HG03378 (cell line): ENCODE measurements around the gene NPPB.

ENCODE experiments used
- ATAC-seq: cut with Tn5 transposase; IDR thresholded peaks from one replicate; pipeline ENCODE4 v1.9.1; 2021; ENCODE audit warnings: mild to moderate bottlenecking, moderate library complexity; ENCODE audit not compliant: unreplicated experiment

NPPB gene

DNA sequence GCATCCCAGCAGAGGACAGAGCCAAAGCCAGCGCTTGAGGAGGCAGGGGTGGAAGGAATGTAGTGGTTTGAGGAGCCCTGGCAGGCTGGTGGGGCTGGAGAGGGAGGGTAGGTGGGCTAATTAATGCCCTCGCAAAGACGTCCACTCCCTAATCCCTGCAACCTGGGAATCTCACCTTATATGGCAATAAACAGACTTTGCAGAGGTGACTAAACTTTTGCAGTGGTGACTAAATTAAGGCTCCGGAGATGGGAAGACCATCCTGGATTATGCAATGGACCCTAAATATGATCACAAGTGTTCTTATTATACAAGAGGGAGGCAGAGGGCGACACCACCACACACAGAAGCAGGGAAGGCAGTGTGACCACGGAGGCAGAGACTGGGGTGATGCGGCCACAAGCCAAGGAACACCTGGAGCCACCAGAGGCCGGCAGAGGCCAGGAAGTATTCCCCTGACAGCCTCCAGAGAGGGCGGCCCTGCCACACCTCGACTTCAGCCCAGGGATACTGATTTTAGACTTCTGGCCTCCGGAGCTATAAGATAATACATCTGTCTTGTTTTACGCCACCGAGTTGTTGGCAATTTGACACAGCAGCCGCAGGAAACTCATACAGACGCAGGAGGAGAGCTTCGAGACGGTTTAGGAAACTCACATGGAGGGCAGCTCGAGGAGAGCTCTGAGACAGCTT, 23.1 kb upstream of the NPPB start:
- no peak for ATAC-seq

- ATAC-seq, result no peak
Measured at GRCh38 chr1:11880911-11881748, 22.4 kb upstream of the NPPB start.

DNA sequence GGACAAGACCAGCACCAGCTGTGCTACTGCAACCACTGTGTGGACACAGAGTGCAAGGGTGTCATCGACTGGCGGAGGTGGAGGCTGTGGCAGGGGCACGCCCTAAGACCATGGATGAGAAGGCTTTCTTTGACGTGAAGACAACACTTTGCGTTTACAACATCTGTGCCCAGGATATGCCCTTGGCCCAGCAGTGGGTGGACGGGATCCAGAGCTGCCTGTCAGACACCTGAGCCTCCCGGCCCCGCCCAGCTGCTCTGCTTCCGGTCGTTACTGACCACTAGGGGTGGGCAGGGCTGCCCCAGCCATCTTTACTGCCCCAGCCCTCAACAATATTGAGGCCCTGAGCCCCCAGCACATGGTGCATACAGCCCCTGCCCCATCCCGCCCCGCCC, 21.4 kb upstream of the NPPB start:
- ATAC-seq, result no peak

DNA sequence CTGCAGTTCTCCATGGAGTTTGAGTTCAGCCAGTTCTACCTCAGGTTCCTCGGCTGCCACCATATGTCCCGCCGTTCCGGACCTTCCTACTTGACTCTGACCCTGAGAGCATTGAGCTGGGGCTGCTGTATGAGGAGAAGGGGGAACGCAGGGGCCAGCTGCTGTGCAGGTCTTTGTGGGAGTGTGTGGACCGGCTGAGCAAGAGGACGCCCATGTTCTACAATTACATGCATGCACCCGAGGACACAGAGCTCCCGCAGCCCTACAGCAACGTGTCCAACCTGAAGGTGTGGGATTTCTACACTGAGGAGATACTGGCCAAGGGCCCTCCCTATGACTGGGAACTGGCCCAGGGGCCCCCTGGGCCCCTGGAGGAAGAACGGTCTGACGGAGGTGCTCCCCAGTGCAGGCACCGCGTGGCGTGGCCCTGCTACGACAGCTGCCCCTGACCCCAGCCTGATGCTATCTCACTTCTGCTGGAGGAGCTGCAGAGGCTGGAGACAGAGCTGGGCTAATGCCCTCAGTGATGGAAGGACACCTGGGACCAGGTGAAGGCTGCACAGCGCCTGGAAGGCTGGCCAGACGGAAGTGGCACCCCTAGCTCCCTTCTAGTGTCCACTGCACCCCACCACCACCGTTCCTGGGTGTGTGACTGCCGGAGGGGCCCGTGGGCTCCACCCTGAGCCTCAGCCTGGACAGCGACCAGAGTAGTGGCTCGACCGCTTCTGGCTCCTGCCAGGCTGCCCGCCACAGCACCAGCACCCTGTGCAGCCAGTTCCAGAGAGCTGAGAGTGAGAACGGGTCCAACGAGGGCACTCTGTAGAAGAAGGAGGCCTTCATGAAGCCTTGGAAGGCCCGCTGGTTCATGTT, 20.8 kb upstream of the NPPB start:
- no peak for ATAC-seq

- ATAC-seq, result no peak
Measured at GRCh38 chr1:11878891-11879190, 20.1 kb upstream of the NPPB start.

GRCh38 chr1:11878081-11878890, 19.5 kb upstream of the NPPB start:
- ATAC-seq, result no peak

GRCh38 chr1:11877074-11877473, 18.3 kb upstream of the NPPB start:
- ATAC-seq, result no peak

GRCh38 chr1:11875094-11875493, 16.3 kb upstream of the NPPB start:
- ATAC-seq, result no peak

DNA sequence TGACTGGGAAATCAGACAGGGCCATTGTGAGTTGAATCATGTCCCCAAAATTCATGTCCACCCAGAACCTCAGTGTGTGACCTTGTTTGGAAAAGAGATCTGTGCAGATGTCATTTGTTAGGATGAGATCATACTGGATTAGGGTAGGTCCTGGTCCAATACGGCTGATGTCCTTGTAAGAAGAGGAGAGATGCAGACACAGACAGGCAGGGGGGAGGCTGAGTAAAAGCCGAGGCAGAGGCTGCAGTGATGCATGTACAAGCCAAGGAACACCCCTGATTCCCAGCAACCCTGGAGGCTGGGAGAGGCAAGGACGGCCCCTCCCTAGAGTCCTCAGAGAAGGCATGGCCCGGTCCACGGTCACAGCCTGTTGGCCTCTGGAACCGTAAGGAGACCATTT, 15.9 kb upstream of the NPPB start:
- ATAC-seq, result no peak

DNA sequence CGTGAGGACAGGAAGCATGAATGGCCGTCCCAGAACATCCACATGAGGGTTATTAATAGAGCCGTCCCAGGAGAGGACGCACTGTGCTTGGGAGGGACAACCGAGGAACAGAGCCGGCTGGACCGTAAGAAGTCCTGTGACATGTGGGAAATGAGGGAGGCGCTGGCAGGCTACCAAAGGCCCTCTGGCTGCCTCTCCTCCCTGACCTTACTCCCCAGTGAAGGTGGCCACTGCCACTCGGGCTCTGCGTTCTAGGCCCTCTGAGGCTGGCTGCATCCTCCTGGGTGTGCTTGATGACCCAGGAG, 15.5 kb upstream of the NPPB start:
- ATAC-seq, result no peak

DNA sequence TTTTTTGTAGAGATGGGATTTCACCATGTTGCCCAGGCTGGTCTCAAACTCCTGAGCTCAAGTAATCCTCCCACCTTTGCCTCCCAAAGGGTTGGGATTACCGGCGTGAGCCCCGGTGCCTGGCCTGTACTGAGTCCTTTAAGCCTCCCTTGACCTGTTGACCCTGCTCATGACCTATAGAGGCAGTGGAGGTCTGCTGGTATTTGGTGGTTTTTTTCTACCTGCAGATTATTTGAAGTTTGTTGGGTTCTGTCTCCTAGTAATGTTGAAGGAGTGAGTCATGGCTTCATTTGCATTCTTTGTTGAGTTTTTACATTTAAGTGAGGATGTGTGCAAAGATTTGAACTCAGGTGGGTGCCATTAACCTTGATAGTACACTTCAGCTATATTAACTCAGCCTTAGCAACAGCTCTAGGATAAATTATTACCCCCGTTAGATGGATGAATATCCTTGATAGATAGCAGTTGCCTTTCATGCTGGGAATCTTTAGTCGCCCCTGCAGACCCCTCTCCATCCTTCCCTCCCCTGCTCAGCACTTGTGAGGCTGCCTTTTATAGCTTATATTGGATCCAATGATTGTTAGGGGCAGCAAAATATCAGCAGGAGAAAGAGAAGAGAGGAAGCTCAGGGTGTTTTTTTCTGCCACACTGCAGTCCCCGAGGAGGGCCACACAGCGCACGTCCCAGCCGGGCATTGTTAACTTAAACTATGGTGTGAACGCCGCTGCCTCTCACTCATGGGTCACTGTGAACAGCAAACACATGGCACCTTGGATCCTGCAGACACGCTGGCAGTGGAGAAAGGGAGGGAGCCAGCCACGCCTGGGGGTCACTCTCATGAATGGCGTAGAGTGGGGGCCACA, 14.9 kb upstream of the NPPB start:
- ATAC-seq, result no peak

DNA sequence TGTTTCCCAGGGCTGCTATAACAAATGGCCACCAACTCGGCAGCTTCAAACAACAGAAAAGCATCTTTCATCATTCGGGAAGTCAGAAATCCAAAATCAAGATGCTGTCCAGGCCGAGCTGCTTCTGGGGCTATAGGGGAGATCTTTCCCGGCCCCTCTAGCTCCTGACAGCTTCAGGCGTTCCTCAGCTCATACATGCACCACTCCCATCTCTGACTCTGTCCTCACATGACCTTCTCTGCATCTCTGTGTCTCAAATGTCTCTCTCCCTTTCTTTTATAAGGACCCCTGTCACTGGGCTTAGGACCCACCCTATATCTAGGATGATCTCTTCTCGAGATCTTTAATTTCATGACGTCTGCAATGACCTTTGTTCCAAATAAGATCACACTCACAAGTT, 13.8 kb upstream of the NPPB start:
- ATAC-seq, result no peak

GRCh38 chr1:11869650-11870207, 11.0 kb upstream of the NPPB start:
- ATAC-seq, result no peak

DNA sequence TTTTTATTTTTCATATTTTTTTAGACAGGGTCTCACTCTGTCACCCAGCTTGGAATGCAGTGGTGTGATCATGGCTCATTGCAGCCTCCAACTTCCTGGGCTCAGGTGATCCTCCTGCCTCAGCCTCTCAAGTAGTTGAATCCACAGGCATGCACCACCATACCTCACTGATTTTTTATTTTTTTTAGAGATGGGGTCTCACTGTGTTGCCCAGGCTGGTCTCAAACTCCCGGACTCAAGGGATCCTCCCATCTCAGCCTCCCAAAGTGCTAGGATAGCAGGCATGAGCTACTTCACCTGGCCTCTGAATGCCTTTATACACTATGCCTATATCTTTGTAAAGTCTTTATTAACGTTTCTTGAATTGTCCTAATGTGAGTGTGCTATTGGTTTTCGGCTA, 10.4 kb upstream of the NPPB start:
- ATAC-seq, result no peak

DNA sequence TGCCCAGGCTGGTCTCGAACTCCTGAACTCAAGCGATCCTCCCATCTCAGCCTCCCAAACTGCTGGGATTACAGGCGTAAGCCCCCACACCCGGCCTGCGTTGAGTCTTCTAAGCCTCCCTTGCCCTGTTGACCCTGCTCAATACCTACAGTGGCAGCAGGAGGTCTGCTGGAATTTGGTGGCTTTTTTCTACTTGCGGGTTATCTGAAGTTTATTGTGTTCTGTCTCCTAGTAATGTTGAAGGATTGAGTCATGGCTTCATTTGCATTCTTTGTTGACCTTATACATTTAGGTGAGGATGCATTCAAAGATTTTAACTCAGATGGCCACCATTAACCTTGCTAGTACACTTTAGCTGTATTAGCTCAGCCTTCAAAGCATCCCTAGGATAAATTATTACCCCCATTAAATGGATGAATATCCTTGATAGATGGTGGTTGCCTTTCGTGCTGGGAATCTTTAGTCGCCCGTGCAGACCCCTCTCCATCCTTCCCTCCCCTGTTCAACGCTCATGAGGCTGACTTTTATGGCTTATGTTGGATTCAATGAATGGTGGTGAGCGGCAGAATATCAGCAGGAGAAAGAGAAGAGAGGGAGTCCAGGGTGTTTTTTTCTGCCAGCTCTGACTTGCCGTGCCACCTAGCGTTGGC, 9.7 kb upstream of the NPPB start:
- no peak for ATAC-seq

GRCh38 chr1:11862890-11863289, 4.1 kb upstream of the NPPB start:
- no peak for ATAC-seq

- ATAC-seq, result no peak
Measured at GRCh38 chr1:11860587-11860986, 1.8 kb upstream of the NPPB start.

GRCh38 chr1:11860083-11860482, 1.3 kb upstream of the NPPB start:
- ATAC-seq, result no peak
